Measurements from ENCODE around the gene ADARB1.
A peak's percentile ranks its signal among the peaks of the same experiment; 100 is the strongest.

Gene ADARB1

DNA sequence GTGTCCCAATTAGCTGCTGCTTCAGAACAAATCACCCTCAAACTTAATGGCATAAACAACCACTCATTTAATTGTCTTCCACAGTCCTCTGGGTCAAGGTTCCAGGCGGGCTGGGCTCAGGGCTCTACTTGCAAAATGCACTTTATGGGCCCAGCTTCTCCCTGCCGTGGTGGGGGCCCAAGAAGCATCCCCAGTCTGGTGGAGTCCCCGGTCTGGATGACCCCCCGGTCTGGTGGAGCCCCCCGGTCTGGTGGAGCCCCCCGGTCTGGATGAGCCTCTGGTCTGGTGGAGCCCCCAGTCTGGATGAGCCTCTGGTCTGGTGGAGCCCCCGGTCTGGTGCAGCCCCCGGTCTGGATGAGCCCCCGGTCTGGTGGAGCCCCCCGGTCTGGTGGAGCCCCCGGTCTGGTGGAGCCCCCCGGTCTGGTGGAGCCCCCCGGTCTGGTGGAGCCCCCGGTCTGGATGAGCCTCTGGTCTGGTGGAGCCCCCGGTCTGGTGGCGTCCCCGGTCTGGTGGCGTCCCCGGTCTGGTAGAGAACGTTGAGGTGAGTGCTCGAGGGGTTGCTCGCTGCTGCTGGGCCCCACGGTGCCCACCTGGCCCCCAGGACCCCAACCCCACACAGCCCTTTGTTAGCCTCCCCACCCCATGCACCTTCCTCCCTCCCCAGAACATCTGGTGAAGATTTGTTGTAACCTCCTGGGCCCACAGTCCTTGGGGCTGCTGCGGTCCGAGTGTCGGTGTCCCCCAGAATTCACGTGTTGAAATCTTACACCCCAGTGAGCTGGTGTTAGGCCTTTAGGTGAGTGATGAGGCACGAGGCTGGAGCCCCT is 179.5 kb downstream of the ADARB1 start:
- no peak for DNase-seq (ENCODE audit: low read depth)

DNA sequence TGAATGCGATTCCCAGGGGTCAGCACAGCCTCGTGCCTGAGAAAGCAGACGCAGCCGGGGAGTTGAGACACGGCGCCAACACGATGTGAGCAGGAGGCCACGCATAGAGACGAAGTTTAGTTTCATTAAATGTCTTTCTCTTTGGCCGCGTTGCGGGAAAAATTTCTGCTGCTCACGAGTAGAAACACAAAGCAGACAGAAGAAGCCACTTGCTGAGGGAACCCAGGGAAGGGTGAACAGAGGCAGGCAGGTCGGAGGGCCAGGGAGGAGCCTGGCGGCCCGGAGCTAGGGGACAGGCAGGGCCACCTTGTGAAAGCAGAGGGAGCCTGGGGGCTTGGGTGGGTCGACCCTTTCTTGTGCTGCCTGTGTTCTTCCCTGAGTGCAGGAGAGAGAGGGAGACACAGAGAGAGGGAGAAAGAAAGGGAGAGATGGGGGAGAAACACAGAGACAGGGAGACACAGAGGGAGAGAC is 180.1 kb downstream of the ADARB1 start:
- no peak for DNase-seq (ENCODE audit: low read depth)

DNA sequence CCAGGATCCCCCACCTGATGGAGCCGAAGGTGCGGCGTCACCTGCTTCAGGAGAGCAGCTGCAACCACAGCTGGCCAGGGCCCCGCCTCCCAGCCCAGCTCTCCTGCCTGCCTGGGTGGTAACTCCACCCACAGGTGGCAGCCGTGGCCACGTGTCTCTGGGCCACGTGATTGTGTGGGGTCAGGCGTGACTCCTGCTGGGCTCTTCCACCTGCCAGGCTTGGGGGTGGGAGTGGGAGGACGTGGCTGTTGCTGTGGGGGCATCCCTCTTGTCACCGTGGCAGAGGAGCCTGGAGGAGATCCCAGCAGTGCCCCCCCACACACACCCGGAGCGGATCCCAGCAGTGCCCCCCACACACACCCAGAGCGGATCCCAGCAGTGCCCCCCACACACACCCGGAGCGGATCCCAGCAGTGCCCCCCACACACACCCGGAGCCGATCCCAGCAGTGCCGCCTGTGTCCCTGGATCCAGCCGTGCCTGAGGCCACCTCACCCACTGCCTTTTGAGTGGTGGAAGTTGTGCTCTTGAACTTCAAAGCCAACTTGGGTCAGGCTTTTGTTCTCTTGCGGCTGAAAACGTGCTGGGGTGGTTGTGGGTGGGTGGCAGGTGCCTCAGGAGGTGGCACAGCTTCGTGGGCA is 181.1 kb downstream of the ADARB1 start:
- DNase-seq (ENCODE audit: low read depth): no peak

- no peak for DNase-seq (ENCODE audit: low read depth)
Observed at GRCh38 chr21:45256021-45256911, 181.9 kb downstream of the ADARB1 start.

- no peak for DNase-seq (ENCODE audit: low read depth)
Observed at GRCh38 chr21:45256912-45257672, 182.7 kb downstream of the ADARB1 start.

GRCh38 chr21:45257673-45258341 is 183.4 kb downstream of the ADARB1 start:
- DNase-seq (ENCODE audit: low read depth): no peak

- no peak for DNase-seq (ENCODE audit: low read depth)
Observed at GRCh38 chr21:45258466-45258865, 184.1 kb downstream of the ADARB1 start.

DNA sequence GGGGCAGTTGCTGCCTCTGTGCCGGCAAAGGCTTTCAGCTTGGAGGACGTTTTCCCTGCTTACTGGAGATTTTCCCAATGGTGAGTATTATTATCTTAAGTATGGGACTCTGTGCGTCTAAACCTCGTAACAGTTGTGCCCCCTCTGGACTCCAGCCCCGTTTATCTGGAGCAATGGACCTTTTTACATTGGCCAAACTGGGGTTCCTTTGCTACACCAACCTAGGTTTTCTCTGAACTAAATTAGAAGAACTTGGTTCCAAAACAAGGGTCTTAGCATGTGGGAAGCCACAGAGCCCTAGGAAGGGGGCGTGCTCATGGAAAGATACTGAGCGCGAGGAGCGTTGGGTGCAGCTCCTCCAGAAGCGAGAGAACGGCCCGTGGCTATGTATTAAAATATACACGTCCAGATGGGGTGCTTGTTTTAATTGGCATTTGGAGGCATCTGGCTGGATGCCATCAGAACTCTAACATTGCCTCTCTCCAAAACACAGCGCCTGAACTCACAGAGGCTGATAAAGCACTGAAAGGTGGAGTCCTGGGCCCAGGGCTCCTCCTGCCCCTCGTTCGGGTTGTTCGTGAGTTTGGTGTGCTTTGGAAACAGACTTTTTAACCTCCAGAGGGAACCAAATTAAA is 184.9 kb downstream of the ADARB1 start:
- no peak for DNase-seq (ENCODE audit: low read depth)

- no peak for DNase-seq (ENCODE audit: low read depth)
Observed at GRCh38 chr21:45260191-45260825, 185.9 kb downstream of the ADARB1 start.

DNA sequence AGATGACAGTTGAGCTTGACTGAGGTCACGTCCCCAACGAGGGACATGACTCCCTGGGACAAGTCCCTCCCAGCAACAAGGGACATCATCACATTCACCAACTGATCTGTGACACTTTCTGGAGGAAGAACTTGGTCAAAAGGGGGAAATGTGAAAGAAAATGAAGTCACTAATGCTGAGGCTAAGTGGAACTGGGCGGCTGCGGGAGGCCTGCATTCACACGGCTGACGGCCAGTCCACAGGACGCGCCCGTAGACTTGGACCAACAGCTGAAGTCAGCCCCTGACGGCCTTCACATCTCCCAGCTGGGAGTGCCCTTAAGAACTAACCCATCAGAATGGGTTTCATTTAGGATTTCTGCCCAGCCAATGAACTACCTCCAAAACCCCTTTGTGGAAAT is 186.7 kb downstream of the ADARB1 start:
- no peak for DNase-seq (ENCODE audit: low read depth)

DNA sequence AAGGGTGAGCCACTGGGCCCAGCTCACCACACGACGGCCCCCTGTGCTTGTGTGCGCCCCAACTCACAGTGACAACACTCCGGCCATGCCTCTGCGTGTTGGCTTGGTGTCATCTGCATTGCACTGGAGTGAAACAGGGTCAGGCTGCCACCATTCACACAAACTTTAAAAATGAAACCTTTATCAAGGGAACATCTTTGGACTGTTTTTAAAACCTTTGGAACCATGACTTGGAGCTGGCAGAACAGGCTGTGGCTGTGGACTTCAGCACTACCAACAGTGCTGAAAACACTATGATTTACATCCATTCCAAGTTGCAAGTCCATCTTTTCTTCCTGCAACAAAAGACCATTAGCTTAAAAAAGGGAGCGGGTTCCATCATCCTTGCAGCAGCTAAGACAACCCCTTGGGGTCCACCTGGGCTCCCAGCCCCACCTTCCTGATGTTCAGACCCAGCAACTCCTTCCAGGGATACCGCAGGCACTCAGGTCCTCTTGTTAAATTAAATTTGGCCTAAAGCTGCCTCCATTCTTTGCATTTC is 187.7 kb downstream of the ADARB1 start:
- DNase-seq (ENCODE audit: low read depth): no peak

DNA sequence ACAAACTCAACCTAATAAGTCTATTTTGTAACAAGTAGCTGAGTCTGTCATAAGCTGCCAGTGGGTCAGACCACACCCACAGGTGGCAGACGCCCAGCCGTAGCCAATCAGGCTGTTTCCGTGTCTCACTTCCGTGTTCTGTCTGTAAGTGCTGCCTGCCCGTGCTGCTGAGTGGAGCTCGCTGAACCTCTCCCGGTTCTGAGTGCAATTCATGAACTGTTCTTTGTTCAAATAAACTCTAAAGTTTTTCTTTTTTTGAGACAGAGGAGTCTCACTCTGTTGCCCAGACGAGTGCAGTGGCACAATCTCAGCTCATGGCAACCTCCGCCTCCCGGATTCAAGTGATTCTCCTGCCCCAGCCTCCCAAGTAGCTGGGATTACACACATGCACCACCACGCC is 188.2 kb downstream of the ADARB1 start:
- DNase-seq (ENCODE audit: low read depth): no peak

DNA sequence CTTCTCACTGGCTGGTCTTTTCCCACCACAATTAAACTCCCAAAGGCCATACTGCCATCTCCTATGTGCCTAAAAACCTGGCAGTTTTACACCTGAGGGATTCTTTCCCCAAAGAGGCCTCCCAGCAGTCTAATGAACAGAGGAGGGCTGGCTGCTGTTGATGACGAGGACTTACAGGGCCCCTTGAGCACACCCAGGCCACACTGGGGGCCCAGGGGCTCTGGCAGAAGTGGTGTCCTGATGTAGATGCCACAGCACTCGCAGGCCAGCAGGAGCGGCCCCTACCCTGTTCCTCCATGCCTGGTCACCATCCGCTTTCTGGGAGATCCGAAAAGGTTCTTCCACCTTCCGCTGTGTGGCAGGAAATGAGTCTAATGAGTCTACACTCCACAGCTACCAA is 189.2 kb downstream of the ADARB1 start:
- DNase-seq (ENCODE audit: low read depth): no peak

- DNase-seq (ENCODE audit: low read depth): no peak
Observed at GRCh38 chr21:45264146-45264911, 189.9 kb downstream of the ADARB1 start.

DNA sequence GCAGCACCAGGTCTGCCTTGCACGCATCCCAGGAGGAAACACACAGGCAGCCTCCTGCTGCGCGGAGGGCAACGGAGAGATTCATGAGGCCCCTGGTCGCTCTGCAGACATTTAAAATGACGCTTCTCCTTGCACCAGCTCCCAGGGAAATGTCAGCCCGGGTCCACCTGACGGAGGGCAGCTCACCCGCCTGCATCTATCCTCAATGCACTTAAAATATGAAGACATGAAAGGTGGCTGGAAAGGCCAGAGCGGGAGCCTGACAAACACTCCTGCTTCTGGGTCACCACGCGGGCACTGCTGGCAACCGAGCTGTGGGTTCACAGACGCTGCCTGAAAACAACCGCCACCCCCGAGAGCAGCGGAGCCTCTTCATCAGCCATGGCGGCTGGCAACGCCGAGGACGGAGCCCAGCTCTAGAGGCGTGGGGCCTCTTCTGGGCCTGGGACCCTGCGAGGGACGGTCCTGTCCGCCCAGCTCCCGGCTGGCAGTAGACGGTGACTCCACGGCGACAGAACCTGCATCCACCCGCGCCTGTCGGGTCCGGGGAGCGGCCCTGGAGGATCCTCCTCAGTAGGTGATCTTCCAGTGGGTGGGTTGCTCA is 190.6 kb downstream of the ADARB1 start:
- DNase-seq (ENCODE audit: low read depth): no peak

GRCh38 chr21:45265721-45266517 is 191.5 kb downstream of the ADARB1 start:
- DNase-seq (ENCODE audit: low read depth): no peak

DNA sequence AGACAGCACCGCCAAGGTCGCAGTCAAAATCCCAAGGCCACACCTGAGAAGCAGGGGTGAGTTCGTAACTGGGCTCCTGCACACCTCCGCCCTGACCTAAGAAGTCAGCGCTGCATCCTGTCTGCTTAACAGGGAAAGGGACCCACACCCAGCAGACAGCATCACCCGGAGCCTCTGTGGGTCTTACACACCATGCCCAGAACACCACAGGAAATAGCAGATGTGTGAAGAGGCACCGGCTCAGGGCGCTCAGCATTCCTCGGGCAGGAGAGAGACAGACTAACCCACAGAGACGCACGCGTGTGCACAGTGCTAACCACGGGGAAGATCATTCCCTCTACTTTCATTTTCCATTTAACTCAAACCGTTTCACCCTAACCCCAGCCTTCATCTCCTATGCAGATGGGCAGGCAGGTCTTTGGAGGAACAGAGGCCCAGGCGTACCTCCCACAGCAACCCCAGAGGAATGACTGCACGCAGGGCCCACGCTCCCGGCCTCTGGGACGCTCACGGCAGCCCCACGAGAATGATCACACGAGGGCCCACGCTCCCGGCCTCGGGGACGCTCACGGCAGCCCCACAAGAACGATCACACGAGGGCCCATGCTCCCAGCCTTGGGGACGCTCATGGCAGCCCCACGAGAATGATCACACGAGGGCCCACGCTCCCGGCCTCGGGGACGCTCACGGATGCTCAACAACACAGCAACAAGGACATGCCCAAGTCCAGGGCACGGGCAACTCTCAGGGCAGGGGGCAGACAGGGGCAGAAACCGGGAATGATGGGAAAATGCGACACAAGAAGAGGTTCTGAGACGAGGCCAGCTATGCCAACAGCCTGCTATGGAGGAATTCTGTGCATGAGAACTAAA is 192.4 kb downstream of the ADARB1 start:
- DNase-seq (ENCODE audit: low read depth): peak; percentile 37
